ENCODE results near the gene NQO2. TPM values are rescaled to one million over a fixed set of nuclear protein-coding genes. Genes with fewer than 3 reads are reported as not detected.

The NQO2 gene
- total and polyA plus RNA-seq, 10 of the 15 experiments (the other 5 are each of a cell fraction or from before 2014, with no cell fraction given), result 0.55 to 2.6 (median 0.80) TPM

- no peak overlapping the region for H3K4me3 ChIP-seq
- POLR2A ChIA-PET, result no interaction called here
- BruUV-seq (replicated peaks), result no TSS peak
- H3K9ac ChIP-seq (ENCODE audit: control insufficient read depth, insufficient read depth, low read length), result no peak overlapping the region
- in situ Hi-C loops (cut with MboI), result loop anchor here (5.0 kb wide), 1 partner anchor 43 kb away; no protein-coding TSS in a partner anchor
- RAD21 ChIA-PET (ENCODE audit: unreplicated experiment), result interaction anchor here (0.6 kb wide), 1 partner anchor 49 kb away, joined by 3 read pairs; no protein-coding TSS in a partner anchor
- no peaks in the 10 kb centered on the region for H3K36me3 ChIP-seq (ENCODE audit: control insufficient read depth in 2 of 2, insufficient read depth in 2 of 2, low read length in 1 of 2)
- no peaks in the 10 kb centered on the region for H4K20me1 ChIP-seq (ENCODE audit: control insufficient read depth, insufficient read depth)
- ATAC-seq (no peak), FAIRE-seq (no peak), DNase-seq (ENCODE audit: low read depth, low spot score) (no peak)
- no peak overlapping the region for H2AFZ ChIP-seq (ENCODE audit: control insufficient read depth, low read depth, low read length)
- TF ChIP-seq NR2F1 (conservative IDR thresholded peaks at IDR 0.05), result no peak
- TF ChIP-seq CHD4 (IDR thresholded peaks at IDR 0.05), result no peak
- TF ChIP-seq CTCF (IDR thresholded peaks at IDR 0.05 in 2 of 3, conservative IDR thresholded peaks at IDR 0.05 in 1 of 3; ENCODE audit: control insufficient read depth in 2 of 3, extremely low read depth in 1 of 3, insufficient read depth in 1 of 3, low read depth in 3 of 3, low read length in 3 of 3), result no peak
- TF ChIP-seq YY1 (IDR thresholded peaks at IDR 0.05; ENCODE audit: low read depth, low read length), result no peak
- no peak for TF ChIP-seq ATF3 (IDR thresholded peaks at IDR 0.05; ENCODE audit: borderline replicate concordance, extremely low read depth, low read depth, low read length)
- TF ChIP-seq HSF1 (IDR thresholded peaks at IDR 0.05; ENCODE audit: low read depth, low read length), result no peak
- TF ChIP-seq RAD51 (IDR thresholded peaks at IDR 0.05), result no peak
- no peak for TF ChIP-seq USF1 (IDR thresholded peaks at IDR 0.05; ENCODE audit: borderline replicate concordance, extremely low read length, insufficient read depth, low read depth, low read length)
- no peak for TF ChIP-seq JUND (IDR thresholded peaks at IDR 0.05; ENCODE audit: low read depth, low read length)
- no peak for TF ChIP-seq SPI1 (IDR thresholded peaks at IDR 0.05; ENCODE audit: borderline replicate concordance, insufficient read depth, low read depth, low read length)
- TF ChIP-seq KDM1A (IDR thresholded peaks at IDR 0.05; ENCODE audit: borderline replicate concordance), result no peak
- TF ChIP-seq PML (IDR thresholded peaks at IDR 0.05; ENCODE audit: low read length), result no peak
- H3K9me3 ChIP-seq (replicated peaks; ENCODE audit: control insufficient read depth, insufficient read depth, low read length), result no peaks in the 10 kb centered on the region; the same call in 2 of the 3 replicates
- peaks cover 0 to 6% of the 10 kb centered on the region in 2 experiments; a peak in 2 of 4 replicates for H3K27me3 ChIP-seq (replicated peaks in 1 of 2; ENCODE audit: control insufficient read depth in 2 of 2, insufficient read depth in 2 of 2, low read length in 1 of 2)
- SMC1A ChIA-PET (ENCODE audit: uncharacterized antibody, unreplicated experiment), result interaction anchor here (0.6 to 2.0 kb wide), 2 partner anchors 44 to 1482 kb away, joined by 3 to 4 read pairs; no protein-coding TSS in a partner anchor
- no peaks in the 10 kb centered on the region for H3K79me2 ChIP-seq (ENCODE audit: control insufficient read depth, insufficient read depth, low read length)
- intact Hi-C loops (cut with micrococcal nuclease; ENCODE audit: unreplicated experiment), result no loop called here
- no peak overlapping the region for H3K27ac ChIP-seq (ENCODE audit: control insufficient read depth, insufficient read depth)
- CTCF ChIA-PET, result interaction anchor here (0.5 kb wide), 1 partner anchor 44 kb away, joined by 3 read pairs; no protein-coding TSS in a partner anchor
- no peak overlapping the region for H3K4me2 ChIP-seq (ENCODE audit: control insufficient read depth, insufficient read depth)
- WGBS (ENCODE audit: insufficient coverage, insufficient replicate concordance, low lambda C conversion rate, missing lambda C conversion rate), result 0% methylated on average over 1 of the region's 1 CpG
- H3K4me1 ChIP-seq (ENCODE audit: control insufficient read depth, insufficient read depth, low read length), result no peaks in the 10 kb centered on the region
Measured at GRCh38 chr6:3045777-3046176, 46.1 kb downstream of the NQO2 start.
